ENCODE measurements around the gene ARHGEF33. TPM values are rescaled to one million over a fixed set of nuclear protein-coding genes. Genes with fewer than 3 reads are reported as not detected.

ARHGEF33 gene
- polyA plus RNA-seq, 1 of the 3 experiments (the other 2 are of a cell fraction), result 0.25 TPM

GRCh38 chr2:38947241-38948239 lies 57.9 kb downstream of the ARHGEF33 start:
- peak; percentile 84 for DNase-seq
- Histone ChIP-seq H3K9me3 (no peaks in the 10 kb centered on the region), H3K9ac (no peak overlapping the region), H2AFZ (ENCODE audit: low read depth) (peak overlapping the region; percentile 42), H3F3A (replicated peaks; ENCODE audit: insufficient read depth) (peaks cover 11% of the 10 kb centered on the region), H3K9me2 (no peaks in the 10 kb centered on the region), H3K36me3 (replicated peaks in 1 of 2; ENCODE audit: control insufficient read depth in 1 of 2, insufficient read depth in 2 of 2, low read length in 1 of 2) (no peaks in the 10 kb centered on the region), H3K4me2 (peak overlapping the region; percentile 25; the same call in 1 of the 2 replicates), H3K27me3 (ENCODE audit: insufficient read depth) (no peaks in the 10 kb centered on the region), H3K27ac (ENCODE audit: low read depth in 2 of 2, low read length in 1 of 2) (peak overlapping the region in 1 of 2 experiments; percentile 32; a peak in 2 of 4 replicates), H3K4me1 (ENCODE audit: control insufficient read depth in 1 of 2, insufficient read depth in 2 of 2, low read depth in 1 of 2, low read length in 1 of 2) (0 out of 4 replicates have a peak, but pooled peaks cover 0 to 7% of the 10 kb centered on the region in 2 experiments), H3K79me2 (ENCODE audit: insufficient read depth) (no peaks in the 10 kb centered on the region), H4K20me1 (ENCODE audit: insufficient read depth) (no peaks in the 10 kb centered on the region), H3K4me3 (ENCODE audit: low read depth in 2 of 2, low read length in 1 of 2) (no peak overlapping the region; a peak in 1 of 4 replicates)
- ChIA-PET CTCF (interaction anchor here (0.6 to 11.4 kb wide), 64 partner anchors 10 to 751 kb away, joined by 3 to 191 read pairs (median 4); partner anchors contain the start of genes CDKL4, DHX57, MORN2 and SOS1), POLR2A (interaction anchor here (0.6 to 1.0 kb wide), 3 partner anchors 196 to 292 kb away, joined by 3 to 4 read pairs (median 3); partner anchors contain the start of gene SRSF7)
- TF ChIP-seq CHD2 (IDR thresholded peaks at IDR 0.05; ENCODE audit: low read length, partially characterized antibody), result peak; percentile 20
- 0 out of 2 replicates have a peak, but pooled peaks have one; percentile 17 for TF ChIP-seq MAX (IDR thresholded peaks at IDR 0.05; ENCODE audit: low read depth)
- TF ChIP-seq RAD21 (IDR thresholded peaks at IDR 0.05; ENCODE audit: low read length), result peak; percentile 78
- no peak for TF ChIP-seq EZH2phosphoT487 (IDR thresholded peaks at IDR 0.05; ENCODE audit: borderline replicate concordance, low read depth)
- TF ChIP-seq POLR2AphosphoS5 (IDR thresholded peaks at IDR 0.05; ENCODE audit: low read depth, low read length), result no peak
- peak; percentile 28; the same call in 1 of the 2 replicates for TF ChIP-seq FOSL2 (IDR thresholded peaks at IDR 0.05; ENCODE audit: borderline replicate concordance, low read depth)
- TF ChIP-seq CTCF (IDR thresholded peaks at IDR 0.05), result peak; percentile 87
- TF ChIP-seq SMC3 (IDR thresholded peaks at IDR 0.05; ENCODE audit: low read depth, low read length), result peak; percentile 89
- 48% methylated on average over 9 of the region's 11 CpGs for WGBS (ENCODE audit: low lambda C conversion rate)

- H3K9me2 ChIP-seq, result no peaks in the 10 kb centered on the region
- H3K4me2 ChIP-seq, result no peak overlapping the region
- no peaks in the 10 kb centered on the region for H3K27me3 ChIP-seq (ENCODE audit: insufficient read depth)
- H3F3A ChIP-seq (replicated peaks; ENCODE audit: insufficient read depth), result peaks cover 11% of the 10 kb centered on the region
- no peak for DNase-seq
- POLR2A ChIA-PET, result interaction anchor here (0.6 kb wide), 1 partner anchor 292 kb away, joined by 4 read pairs; no protein-coding TSS in a partner anchor
- H3K9me3 ChIP-seq, result no peaks in the 10 kb centered on the region
- 73% methylated on average over 3 of the region's 3 CpGs for WGBS (ENCODE audit: low lambda C conversion rate)
- CTCF ChIA-PET, result interaction anchor here (0.6 to 11.4 kb wide), 51 partner anchors 10 to 751 kb away, joined by 3 to 191 read pairs (median 5); partner anchors contain the start of genes CDKL4 and SOS1
- no peak overlapping the region for H3K27ac ChIP-seq (ENCODE audit: low read depth in 2 of 2, low read length in 1 of 2)
- H3K4me1 ChIP-seq (ENCODE audit: control insufficient read depth in 1 of 2, insufficient read depth in 2 of 2, low read depth in 1 of 2, low read length in 1 of 2), result 0 out of 4 replicates have a peak, but pooled peaks cover 0 to 4% of the 10 kb centered on the region in 2 experiments
- no peaks in the 10 kb centered on the region for H3K36me3 ChIP-seq (replicated peaks in 1 of 2; ENCODE audit: control insufficient read depth in 1 of 2, insufficient read depth in 2 of 2, low read length in 1 of 2)
- no peak overlapping the region for H3K9ac ChIP-seq
- no peak overlapping the region for H3K4me3 ChIP-seq (ENCODE audit: low read depth in 2 of 2, low read length in 1 of 2)
- H4K20me1 ChIP-seq (ENCODE audit: insufficient read depth), result no peaks in the 10 kb centered on the region
- H3K79me2 ChIP-seq (ENCODE audit: insufficient read depth), result no peaks in the 10 kb centered on the region
- no peak overlapping the region for H2AFZ ChIP-seq (ENCODE audit: low read depth)
- TF ChIP-seq RAD21 (IDR thresholded peaks at IDR 0.05; ENCODE audit: low read length), result no peak
- TF ChIP-seq USF2 (IDR thresholded peaks at IDR 0.05; ENCODE audit: borderline replicate concordance, low read depth, low read length), result no peak
- no peak for TF ChIP-seq RFX5 (IDR thresholded peaks at IDR 0.05; ENCODE audit: low read length)
- TF ChIP-seq ELF1 (IDR thresholded peaks at IDR 0.05), result no peak
- no peak for TF ChIP-seq TAF1 (IDR thresholded peaks at IDR 0.05; ENCODE audit: borderline replicate concordance, low read depth, low read length)
- TF ChIP-seq TEAD4 (IDR thresholded peaks at IDR 0.05; ENCODE audit: borderline replicate concordance, insufficient read depth), result no peak
- no peak for TF ChIP-seq NFIC (IDR thresholded peaks at IDR 0.05; ENCODE audit: borderline replicate concordance)
- no peak for TF ChIP-seq TCF12 (IDR thresholded peaks at IDR 0.05)
- TF ChIP-seq GATA2 (CRISPR knock-in tag; IDR thresholded peaks at IDR 0.05), result no peak
- no peak for TF ChIP-seq ZBTB33 (IDR thresholded peaks at IDR 0.05; ENCODE audit: borderline replicate concordance, low read depth)
- TF ChIP-seq JUND (IDR thresholded peaks at IDR 0.05), result no peak
- TF ChIP-seq, protein P1, sequence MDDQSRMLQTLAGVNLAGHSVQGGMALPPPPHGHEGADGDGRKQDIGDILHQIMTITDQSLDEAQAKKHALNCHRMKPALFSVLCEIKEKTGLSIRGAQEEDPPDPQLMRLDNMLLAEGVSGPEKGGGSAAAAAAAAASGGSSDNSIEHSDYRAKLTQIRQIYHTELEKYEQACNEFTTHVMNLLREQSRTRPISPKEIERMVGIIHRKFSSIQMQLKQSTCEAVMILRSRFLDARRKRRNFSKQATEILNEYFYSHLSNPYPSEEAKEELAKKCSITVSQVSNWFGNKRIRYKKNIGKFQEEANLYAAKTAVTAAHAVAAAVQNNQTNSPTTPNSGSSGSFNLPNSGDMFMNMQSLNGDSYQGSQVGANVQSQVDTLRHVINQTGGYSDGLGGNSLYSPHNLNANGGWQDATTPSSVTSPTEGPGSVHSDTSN (IDR thresholded peaks at IDR 0.05), result no peak
Measured at GRCh38 chr2:38948387-38948882, 58.8 kb downstream of the ARHGEF33 start.

Data from SK-N-SH (cell line).